Caco-2 (cell line): ENCODE results near the gene FARP1. TPM values are rescaled to one million over a fixed set of nuclear protein-coding genes. Genes with fewer than 3 reads are reported as not detected.

Experiments used
- BruUV-seq: library from RNA; stranded (reverse); fragments of 400-500 nt; replicated peaks from 2 replicates; lab custom pipeline; 2021; lab: Mats Ljungman, UMichigan
- CTCF ChIA-PET: fragments of 300-600 bp; sonication (Branson Sonifier 250); formaldehyde crosslinking; loops from one replicate; lab custom pipeline; 2022; ENCODE audit warnings: antibody characterized with exemption; lab: Charles Lee
- POLR2A ChIA-PET: fragments of 300-600 bp; sonication (Branson Sonifier 250); formaldehyde crosslinking; loops from one replicate; lab custom pipeline; 2022; ENCODE audit warnings: antibody characterized with exemption; lab: Charles Lee
- DNase-seq, 2 experiments: peaks; one replicate each; pipeline versions ENCODE4 v3.0.0 to v3.0.0-alpha.2; 2020 to 2022
- H3K27me3 ChIP-seq: replicated peaks from 2 replicates; pipeline ENCODE4 v1.6.0; 2011; ENCODE audit warnings: low read length; ENCODE audit not compliant: control insufficient read depth, insufficient read depth
- H3K36me3 ChIP-seq: 2 replicates; pipeline ENCODE4 v1.5.1; 2011; ENCODE audit warnings: low read length; ENCODE audit not compliant: control insufficient read depth, insufficient read depth
- H3K4me1 ChIP-seq: fragments of 250-450 bp; sonication (Bioruptor Pico); 2 replicates; pipeline ENCODE4 v1.5.1; 2020; ENCODE audit warnings: mild to moderate bottlenecking
- H3K4me3 ChIP-seq: 2 replicates; pipeline ENCODE4 v1.5.1; 2011; ENCODE audit warnings: low read depth, mild to moderate bottlenecking, control low read depth, low read length
- H3K9me3 ChIP-seq: fragments of 250-450 bp; sonication (Bioruptor Pico); 2 replicates; pipeline ENCODE4 v1.5.1; 2020; ENCODE audit warnings: mild to moderate bottlenecking, moderate library complexity
- H3K27ac Mint-ChIP-seq: one replicate; pipeline ENCODE4 v1.8.0; 2022; ENCODE audit warnings: mixed read lengths; ENCODE audit not compliant: unreplicated experiment
- H3K27me3 Mint-ChIP-seq: one replicate; pipeline ENCODE4 v1.8.0; 2022; ENCODE audit warnings: mixed read lengths; ENCODE audit not compliant: insufficient read depth, unreplicated experiment
- H3K36me3 Mint-ChIP-seq: one replicate; pipeline ENCODE4 v1.8.0; 2022; ENCODE audit warnings: mild to moderate bottlenecking, mixed read lengths; ENCODE audit not compliant: insufficient read depth, unreplicated experiment
- H3K4me1 Mint-ChIP-seq: one replicate; pipeline ENCODE4 v1.8.0; 2022; ENCODE audit warnings: low read depth, mixed read lengths; ENCODE audit not compliant: unreplicated experiment
- H3K4me3 Mint-ChIP-seq: one replicate; pipeline ENCODE4 v1.8.0; 2022; ENCODE audit warnings: mild to moderate bottlenecking, moderate library complexity, mixed read lengths; ENCODE audit not compliant: unreplicated experiment
- H3K9me3 Mint-ChIP-seq: one replicate; pipeline ENCODE4 v1.8.0; 2022; ENCODE audit warnings: mixed read lengths; ENCODE audit not compliant: unreplicated experiment
- intact Hi-C: fragments of 100-400 bp; cut with micrococcal nuclease; formaldehyde crosslinking; loops from one replicate; pipeline ENCODE4 v1.10.0; 2022; ENCODE audit not compliant: unreplicated experiment
- total RNA-seq: library from RNA; stranded (reverse); gene quantifications from 2 replicates; pipeline ENCODE4 v1.2.3, GENCODE V29; 2022
- TF ChIP-seq, protein P1 (sequence below), 2 experiments: fragments of 200-600 bp in 1 of 2; IDR thresholded peaks; 1 replicate in 1 of 2; 2 replicates in 1 of 2; pipeline versions ENCODE4 v1.5.1 to v1.8.0; 2011 to 2022; ENCODE audit warnings: antibody characterized with exemption in 1 of 2, control low read depth in 1 of 2, inconsistent platforms in 1 of 2, low read depth in 1 of 2, low read length in 1 of 2, mild to moderate bottlenecking in 1 of 2, moderate library complexity in 1 of 2; ENCODE audit not compliant: insufficient read depth in 1 of 2, severe bottlenecking in 1 of 2, unreplicated experiment in 1 of 2

FARP1 gene
- total RNA-seq, 1 experiment from 2014 or later: 189 TPM

DNA sequence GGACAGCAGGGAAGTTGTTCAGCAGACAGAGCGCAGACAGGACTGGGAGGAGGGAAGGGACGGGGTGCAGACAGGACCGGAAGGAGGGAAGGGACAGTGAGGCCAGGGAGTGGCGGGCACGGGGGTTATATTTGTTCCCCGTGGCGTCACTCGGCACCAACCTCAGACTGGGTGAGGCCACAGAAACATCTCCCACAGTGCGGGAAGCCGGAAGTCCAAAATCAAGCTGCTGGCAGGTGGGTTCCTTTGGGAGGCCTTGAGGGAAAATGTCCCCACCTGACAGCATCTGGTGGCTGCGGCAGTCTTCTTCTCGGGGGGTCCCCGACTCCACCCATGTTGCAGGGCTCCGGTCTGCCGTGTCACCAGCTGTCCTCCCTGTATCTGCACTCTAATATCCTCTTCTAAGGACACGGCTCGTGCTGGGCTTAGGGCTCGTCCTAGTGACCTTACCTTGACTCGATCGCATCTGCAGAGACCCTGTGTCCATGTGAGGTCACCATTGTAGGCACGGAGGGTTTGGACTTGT is 301.0 kb downstream of the FARP1 start:
- TF ChIP-seq, protein P1, sequence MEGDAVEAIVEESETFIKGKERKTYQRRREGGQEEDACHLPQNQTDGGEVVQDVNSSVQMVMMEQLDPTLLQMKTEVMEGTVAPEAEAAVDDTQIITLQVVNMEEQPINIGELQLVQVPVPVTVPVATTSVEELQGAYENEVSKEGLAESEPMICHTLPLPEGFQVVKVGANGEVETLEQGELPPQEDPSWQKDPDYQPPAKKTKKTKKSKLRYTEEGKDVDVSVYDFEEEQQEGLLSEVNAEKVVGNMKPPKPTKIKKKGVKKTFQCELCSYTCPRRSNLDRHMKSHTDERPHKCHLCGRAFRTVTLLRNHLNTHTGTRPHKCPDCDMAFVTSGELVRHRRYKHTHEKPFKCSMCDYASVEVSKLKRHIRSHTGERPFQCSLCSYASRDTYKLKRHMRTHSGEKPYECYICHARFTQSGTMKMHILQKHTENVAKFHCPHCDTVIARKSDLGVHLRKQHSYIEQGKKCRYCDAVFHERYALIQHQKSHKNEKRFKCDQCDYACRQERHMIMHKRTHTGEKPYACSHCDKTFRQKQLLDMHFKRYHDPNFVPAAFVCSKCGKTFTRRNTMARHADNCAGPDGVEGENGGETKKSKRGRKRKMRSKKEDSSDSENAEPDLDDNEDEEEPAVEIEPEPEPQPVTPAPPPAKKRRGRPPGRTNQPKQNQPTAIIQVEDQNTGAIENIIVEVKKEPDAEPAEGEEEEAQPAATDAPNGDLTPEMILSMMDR (IDR thresholded peaks at IDR 0.05; ENCODE audit: insufficient read depth in 1 of 2, low read depth in 1 of 2, low read length in 1 of 2, severe bottlenecking in 1 of 2, unreplicated experiment in 1 of 2): no peak
- no peaks in the 10 kb centered on the region for H3K4me1 ChIP-seq
- DNase-seq: no peak
- no peak overlapping the region for H3K4me3 ChIP-seq
- intact Hi-C loops: no loop called here
- no peaks in the 10 kb centered on the region for H3K27me3 ChIP-seq
- Mint-ChIP-seq H3K27me3 (no peaks in the 10 kb centered on the region), H3K4me1 (peaks cover 14% of the 10 kb centered on the region), H3K27ac (peak overlapping the region; percentile 77), H3K9me3 (no peaks in the 10 kb centered on the region), H3K36me3 (peaks cover 100% of the 10 kb centered on the region), H3K4me3 (peak overlapping the region; percentile 32)
- H3K36me3 ChIP-seq: peaks cover 6% of the 10 kb centered on the region; the same call in 1 of the 2 replicates
- no peaks in the 10 kb centered on the region for H3K9me3 ChIP-seq
- BruUV-seq: no TSS peak
- ChIA-PET CTCF (no interaction called here), POLR2A (no interaction called here)

DNA sequence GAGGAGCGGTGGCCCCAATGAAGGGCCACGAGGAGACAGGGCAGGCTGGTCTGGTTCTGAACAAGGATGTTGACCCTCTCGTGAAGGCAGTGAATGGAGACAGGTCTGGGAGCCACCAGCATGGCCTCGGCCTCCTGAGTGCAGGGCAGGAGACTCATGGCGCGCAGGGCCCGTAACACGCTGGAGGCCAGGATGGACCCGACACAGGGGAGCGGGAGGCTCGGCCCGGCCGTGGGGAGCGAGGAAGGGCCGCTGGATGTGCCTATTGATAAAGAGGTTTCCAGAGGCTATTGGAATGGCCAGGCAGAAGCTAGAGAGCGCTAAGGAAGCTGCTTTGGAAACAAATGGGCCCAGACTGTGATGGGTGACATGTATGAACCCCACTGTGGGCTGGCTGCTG is 301.5 kb downstream of the FARP1 start:
- CTCF ChIA-PET: interaction anchor here (1.4 to 2.8 kb wide), 3 partner anchors 28 to 229 kb away, joined by 4 to 17 read pairs (median 13); no protein-coding TSS in a partner anchor
- H3K27ac Mint-ChIP-seq: peak overlapping the region; percentile 77
- Histone ChIP-seq H3K4me3 (no peak overlapping the region), H3K9me3 (no peaks in the 10 kb centered on the region), H3K4me1 (no peaks in the 10 kb centered on the region), H3K27me3 (no peaks in the 10 kb centered on the region), H3K36me3 (peaks cover 6% of the 10 kb centered on the region; the same call in 1 of the 2 replicates)
- TF ChIP-seq, protein P1 (IDR thresholded peaks at IDR 0.05; ENCODE audit: insufficient read depth in 1 of 2, low read depth in 1 of 2, low read length in 1 of 2, severe bottlenecking in 1 of 2, unreplicated experiment in 1 of 2): no peak
- peak overlapping the region; percentile 32 for H3K4me3 Mint-ChIP-seq
- H3K4me1 Mint-ChIP-seq: peaks cover 14% of the 10 kb centered on the region
- intact Hi-C loops: no loop called here
- no peaks in the 10 kb centered on the region for H3K9me3 Mint-ChIP-seq
- H3K27me3 Mint-ChIP-seq: no peaks in the 10 kb centered on the region
- no TSS peak for BruUV-seq
- H3K36me3 Mint-ChIP-seq: peaks cover 100% of the 10 kb centered on the region
- no peak for DNase-seq
- POLR2A ChIA-PET: no interaction called here

DNA sequence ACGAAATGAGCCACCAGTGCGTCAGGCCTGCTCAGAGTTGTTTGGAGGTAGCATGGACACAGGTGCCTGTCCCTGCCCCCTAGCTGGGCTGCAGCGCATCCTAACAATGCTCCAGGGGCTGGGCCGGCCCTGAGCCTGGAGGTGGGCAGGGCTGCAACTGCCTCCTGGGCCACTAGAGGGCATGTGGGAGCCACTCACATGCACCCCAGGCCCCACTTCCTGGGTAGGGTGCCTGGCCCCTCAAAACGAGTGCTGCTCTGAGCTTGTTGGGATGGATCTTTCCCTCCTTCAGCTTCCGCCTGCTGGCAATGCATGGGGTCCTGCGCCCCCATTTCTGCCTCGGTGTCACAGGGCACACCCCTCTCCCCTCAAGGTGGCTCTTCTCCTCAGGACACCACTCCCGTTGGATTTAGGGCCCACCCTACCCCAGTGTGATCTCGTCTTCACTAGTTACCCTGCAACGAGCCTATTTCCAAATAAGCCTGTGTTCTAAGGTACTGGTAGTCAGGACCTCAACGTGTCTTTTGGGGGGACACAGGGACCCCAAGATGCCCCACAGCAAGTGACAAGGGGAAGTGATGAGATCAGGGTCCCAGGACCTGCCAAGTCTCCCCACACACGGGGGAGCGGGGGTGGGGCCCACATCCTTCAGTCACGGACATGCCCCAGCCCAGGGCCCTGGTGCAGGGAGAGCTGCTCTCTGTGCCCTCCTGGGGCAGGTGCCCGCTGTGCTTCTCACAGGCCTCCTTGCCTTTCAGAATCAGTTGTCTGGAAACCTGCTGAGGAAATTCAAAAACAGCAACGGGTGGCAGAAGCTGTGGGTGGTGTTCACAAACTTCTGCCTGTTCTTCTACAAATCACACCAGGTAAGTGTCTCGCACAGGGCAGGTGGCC is 302.7 kb downstream of the FARP1 start:
- Mint-ChIP-seq H3K9me3 (no peaks in the 10 kb centered on the region), H3K27me3 (no peaks in the 10 kb centered on the region), H3K4me3 (no peak overlapping the region), H3K4me1 (peaks cover 14% of the 10 kb centered on the region), H3K27ac (peak overlapping the region; percentile 77), H3K36me3 (peaks cover 100% of the 10 kb centered on the region)
- POLR2A ChIA-PET: interaction anchor here (0.5 kb wide), 1 partner anchor 50 kb away, joined by 3 read pairs; no protein-coding TSS in a partner anchor
- CTCF ChIA-PET: interaction anchor here (0.5 to 2.8 kb wide), 12 partner anchors 9 to 399 kb away, joined by 3 to 17 read pairs (median 5); no protein-coding TSS in a partner anchor
- Histone ChIP-seq H3K4me1 (no peaks in the 10 kb centered on the region), H3K27me3 (no peaks in the 10 kb centered on the region), H3K9me3 (no peaks in the 10 kb centered on the region), H3K4me3 (no peak overlapping the region), H3K36me3 (peaks cover 6% of the 10 kb centered on the region; the same call in 1 of the 2 replicates)
- TF ChIP-seq, protein P1 (IDR thresholded peaks at IDR 0.05; ENCODE audit: insufficient read depth in 1 of 2, low read depth in 1 of 2, low read length in 1 of 2, severe bottlenecking in 1 of 2, unreplicated experiment in 1 of 2): peak; percentile 97 to 99
- intact Hi-C loops: loop anchor here (1.0 to 5.0 kb wide), 5 partner anchors 208 to 593 kb away; no protein-coding TSS in a partner anchor
- BruUV-seq: no TSS peak
- DNase-seq: peak; percentile 77 to 88
